SK-N-SH (cell line): Measurements from ENCODE around the gene SRPRA. TPM values are rescaled to one million over a fixed set of nuclear protein-coding genes. Genes with fewer than 3 reads are reported as not detected.

ENCODE experiments used
- CTCF ChIA-PET: fragments of 300-600, 350-600 bp; formaldehyde crosslinking; extraction: SDS; loops from one replicate; lab custom pipeline; 2021; lab: Yijun Ruan, JAX
- POLR2A ChIA-PET: fragments of 350-600 bp; sonication (Branson Sonifier 250); formaldehyde crosslinking; extraction: SDS; loops from one replicate; lab custom pipeline; 2020; ENCODE audit warnings: antibody characterized with exemption, inconsistent platforms; lab: Yijun Ruan, JAX
- DNase-seq: peaks from one replicate; pipeline ENCODE4 v3.0.0; 2012
- H2AFZ ChIP-seq: fragments of 200-600 bp; sonication (generic); 2 replicates; pipeline ENCODE4 v1.8.1; 2016; ENCODE audit warnings: antibody characterized with exemption, mild to moderate bottlenecking, low read depth
- H3F3A ChIP-seq: fragments of 200-600 bp; sonication (generic); replicated peaks from 2 replicates; pipeline ENCODE3; 2016; ENCODE audit warnings: antibody characterized with exemption, mild to moderate bottlenecking; ENCODE audit not compliant: insufficient read depth
- H3K27ac ChIP-seq, 2 experiments: fragments of 200-500 bp in 1 of 2; fragments of 200-600 bp in 1 of 2; sonication (Bioruptor generic) in 1 of 2; sonication (generic), shearing (Covaris generic) in 1 of 2; 2 replicates each; pipeline versions ENCODE4 v1.5.1 to v1.6.1; 2014 to 2016; ENCODE audit warnings: low read depth in 2 of 2, inconsistent platforms in 1 of 2, low read length in 1 of 2, mild to moderate bottlenecking in 1 of 2, mixed read lengths in 1 of 2
- H3K27me3 ChIP-seq: fragments of 200-600 bp; sonication (generic), shearing (Covaris generic); 2 replicates; pipeline ENCODE4 v1.6.1; 2016; ENCODE audit warnings: mixed run types; ENCODE audit not compliant: insufficient read depth
- H3K36me3 ChIP-seq, 2 experiments: fragments of 200-500 bp in 1 of 2; fragments of 200-600 bp in 1 of 2; sonication (Bioruptor generic) in 1 of 2; sonication (generic) in 1 of 2; replicated peaks in 1 of 2; 2 replicates each; pipeline versions ENCODE3 to v1.5.1; 2014 to 2016; ENCODE audit warnings: low read length in 1 of 2, mild to moderate bottlenecking in 1 of 2; ENCODE audit not compliant: insufficient read depth in 2 of 2, control insufficient read depth in 1 of 2
- H3K4me1 ChIP-seq, 2 experiments: fragments of 200-500 bp in 1 of 2; fragments of 200-600 bp in 1 of 2; sonication (Bioruptor generic) in 1 of 2; sonication (generic), shearing (Covaris generic) in 1 of 2; 2 replicates each; pipeline versions ENCODE4 v1.5.1 to v1.6.1; 2014 to 2016; ENCODE audit warnings: low read depth in 1 of 2, low read length in 1 of 2, mixed run types in 1 of 2; ENCODE audit not compliant: insufficient read depth in 2 of 2, control insufficient read depth in 1 of 2
- H3K4me2 ChIP-seq: fragments of 200-600 bp; sonication (generic), shearing (Covaris generic); 2 replicates; pipeline ENCODE4 v1.6.1; 2017; ENCODE audit warnings: mixed run types
- H3K4me3 ChIP-seq, 2 experiments: fragments of 200-500 bp in 1 of 2; fragments of 200-600 bp in 1 of 2; sonication (Bioruptor generic) in 1 of 2; sonication (generic), shearing (Covaris generic) in 1 of 2; 2 replicates each; pipeline versions ENCODE4 v1.5.1 to v1.8.1; 2014 to 2016; ENCODE audit warnings: low read depth in 2 of 2, inconsistent platforms in 1 of 2, low read length in 1 of 2, mild to moderate bottlenecking in 1 of 2, mixed read lengths in 1 of 2, moderate library complexity in 1 of 2
- H3K79me2 ChIP-seq: fragments of 200-600 bp; sonication (generic); 2 replicates; pipeline ENCODE4 v1.8.1; 2017; ENCODE audit warnings: mild to moderate bottlenecking; ENCODE audit not compliant: insufficient read depth
- H3K9ac ChIP-seq: fragments of 200-600 bp; sonication (generic); 2 replicates; pipeline ENCODE4 v1.6.1; 2017; ENCODE audit warnings: mixed run types
- H3K9me2 ChIP-seq: fragments of 200-600 bp; sonication (generic); 2 replicates; pipeline ENCODE4 v1.6.1; 2017; ENCODE audit warnings: mixed run types
- H3K9me3 ChIP-seq: fragments of 200-600 bp; sonication (generic); 2 replicates; pipeline ENCODE4 v1.6.1; 2017; ENCODE audit warnings: mixed run types, mild to moderate bottlenecking, moderate library complexity
- H4K20me1 ChIP-seq: fragments of 200-600 bp; sonication (generic); 2 replicates; pipeline ENCODE4 v1.6.1; 2017; ENCODE audit warnings: mild to moderate bottlenecking, mixed run types; ENCODE audit not compliant: insufficient read depth
- EP300 ChIP-seq, 2 experiments: IDR thresholded peaks; 2 replicates each; pipeline versions ENCODE4 v1.4.0 to v1.6.1; 2012; ENCODE audit warnings: borderline replicate concordance in 1 of 2, low read depth in 1 of 2, low read length in 1 of 2
- FOXM1 ChIP-seq: IDR thresholded peaks from 2 replicates; pipeline ENCODE4 v1.4.0; 2012; ENCODE audit warnings: low read depth, mild to moderate bottlenecking
- JUND ChIP-seq: IDR thresholded peaks from 2 replicates; pipeline ENCODE4 v1.4.0; 2012
- MAX ChIP-seq: IDR thresholded peaks from 2 replicates; pipeline ENCODE4 v1.4.0; 2012; ENCODE audit warnings: low read depth
- MEF2A ChIP-seq: IDR thresholded peaks from 2 replicates; pipeline ENCODE4 v1.4.0; 2012; ENCODE audit warnings: low read depth, borderline replicate concordance
- RCOR1 ChIP-seq: fragments of 150-350 bp; IDR thresholded peaks from 2 replicates; pipeline ENCODE4 v1.6.1; 2017; ENCODE audit warnings: antibody characterized with exemption, low read length
- RFX5 ChIP-seq: IDR thresholded peaks from 2 replicates; pipeline ENCODE4 v1.6.1; 2012; ENCODE audit warnings: mild to moderate bottlenecking, improper control_type of control experiment, low read length
- RXRA ChIP-seq: IDR thresholded peaks from 2 replicates; pipeline ENCODE4 v1.4.0; 2012; ENCODE audit warnings: low read depth, mild to moderate bottlenecking, borderline replicate concordance
- SIN3A ChIP-seq: IDR thresholded peaks from 2 replicates; pipeline ENCODE4 v1.6.1; 2012; ENCODE audit warnings: low read depth, mild to moderate bottlenecking, low read length, moderate library complexity, borderline replicate concordance
- SMC3 ChIP-seq: IDR thresholded peaks from 2 replicates; pipeline ENCODE4 v1.6.1; 2012; ENCODE audit warnings: low read depth, low read length, improper control_type of control experiment
- TCF12 ChIP-seq: IDR thresholded peaks from 2 replicates; pipeline ENCODE4 v1.4.0; 2012
- TEAD4 ChIP-seq: IDR thresholded peaks from 2 replicates; pipeline ENCODE4 v1.4.0; 2012; ENCODE audit warnings: mild to moderate bottlenecking, borderline replicate concordance; ENCODE audit not compliant: insufficient read depth
- ZBTB33 ChIP-seq: IDR thresholded peaks from 2 replicates; pipeline ENCODE4 v1.4.0; 2012; ENCODE audit warnings: low read depth, borderline replicate concordance
- WGBS: methylation state at CpG from one replicate; pipeline ENCODE4 v1.1.6; 2017; ENCODE audit warnings: low lambda C conversion rate; 5-methylcytosine and 5-hydroxymethylcytosine counted together
- polyA plus RNA-seq, 3 experiments: library from polyadenylated mRNA; depleted of rRNA; stranded (reverse); fragments of >200 nt; gene quantifications; 2 replicates each; pipeline ENCODE4 v1.2.3, GENCODE V29; 2012

Gene SRPRA
- polyA plus RNA-seq, 1 of the 3 experiments (the other 2 are of a cell fraction): 129 TPM

GRCh38 chr11:126229858-126230540 is 38.7 kb downstream of the SRPRA start:
- H3K4me2 ChIP-seq: 0 out of 2 replicates have a peak overlapping the region, but pooled peaks have one; percentile 18
- TF ChIP-seq ZBTB33 (no peak), RFX5 (no peak), JUND (no peak), TCF12 (0 out of 2 replicates have a peak, but pooled peaks have one; percentile 7)
- H3K79me2 ChIP-seq: peaks cover 37% of the 10 kb centered on the region
- 40% methylated on average over 3 of the region's 3 CpGs for WGBS
- no peaks in the 10 kb centered on the region for H3K9me3 ChIP-seq
- no peaks in the 10 kb centered on the region for H3K9me2 ChIP-seq
- no peak overlapping the region for H2AFZ ChIP-seq
- peaks cover 23% of the 10 kb centered on the region for H3F3A ChIP-seq
- H3K36me3 ChIP-seq: peaks cover 0 to 10% of the 10 kb centered on the region in 2 experiments
- no peak overlapping the region for H3K4me3 ChIP-seq
- H3K9ac ChIP-seq: no peak overlapping the region
- CTCF ChIA-PET: interaction anchor here (2.0 kb wide), 1 partner anchor 17 kb away, joined by 5 read pairs; no protein-coding TSS in a partner anchor
- H3K27me3 ChIP-seq: no peaks in the 10 kb centered on the region
- H4K20me1 ChIP-seq: peaks cover 5% of the 10 kb centered on the region; the same call in 1 of the 2 replicates
- DNase-seq: peak; percentile 6
- peaks cover 2 to 29% of the 10 kb centered on the region in 2 experiments; a peak in 3 of 4 replicates for H3K4me1 ChIP-seq
- POLR2A ChIA-PET: interaction anchor here (0.6 kb wide), 1 partner anchor 18 kb away, joined by 3 read pairs; the partner anchor contains the start of genes FAM118B and RPUSD4
- H3K27ac ChIP-seq: peak overlapping the region; percentile 14 to 28; a peak in 3 of 4 replicates

- ChIA-PET CTCF (no interaction called here), POLR2A (no interaction called here)
- no peak for DNase-seq
- Histone ChIP-seq H3K79me2 (peaks cover 62% of the 10 kb centered on the region), H3K4me1 (peaks cover 2 to 20% of the 10 kb centered on the region in 2 experiments; a peak in 3 of 4 replicates), H3K4me2 (no peak overlapping the region), H3K9me2 (no peaks in the 10 kb centered on the region), H3F3A (peaks cover 27% of the 10 kb centered on the region), H4K20me1 (peaks cover 9% of the 10 kb centered on the region; the same call in 1 of the 2 replicates), H3K27ac (no peak overlapping the region), H2AFZ (no peak overlapping the region), H3K36me3 (peaks cover 0 to under 1% of the 10 kb centered on the region in 2 experiments), H3K27me3 (no peaks in the 10 kb centered on the region), H3K9me3 (no peaks in the 10 kb centered on the region), H3K9ac (no peak overlapping the region), H3K4me3 (no peak overlapping the region)
- WGBS: 97% methylated on average over 11 of the region's 15 CpGs
- no peak for TF ChIP-seq MEF2A
- TF ChIP-seq SMC3: no peak
- no peak for TF ChIP-seq RXRA
- no peak for TF ChIP-seq SIN3A
- TF ChIP-seq TEAD4: no peak
- TF ChIP-seq RCOR1: no peak
- TF ChIP-seq FOXM1: no peak
- TF ChIP-seq MAX: no peak
- TF ChIP-seq EP300 (IDR thresholded peaks at IDR 0.05; ENCODE audit: borderline replicate concordance in 1 of 2, low read depth in 1 of 2, low read length in 1 of 2): no peak
- TF ChIP-seq ZBTB33: no peak
Measured at GRCh38 chr11:126226334-126227084, 42.2 kb downstream of the SRPRA start.
